Measurements from ENCODE around the gene ATXN7L1. TPM values are rescaled to one million over a fixed set of nuclear protein-coding genes. Genes with fewer than 3 reads are reported as not detected.

The ATXN7L1 gene
- polyA plus RNA-seq, 1 of the 3 experiments (the other 2 are of a cell fraction), result 6.0 TPM

- TF ChIP-seq NFIC (IDR thresholded peaks at IDR 0.05; ENCODE audit: borderline replicate concordance) (no peak), SIN3A (IDR thresholded peaks at IDR 0.05; ENCODE audit: borderline replicate concordance, low read depth, low read length) (peak; percentile 32; the same call in 1 of the 2 replicates), CTCF (IDR thresholded peaks at IDR 0.05) (peak; percentile 37), TCF12 (IDR thresholded peaks at IDR 0.05) (no peak; the same call in 1 of the 2 replicates)
Observed at GRCh38 chr7:105876091-105876963, at the start of gene ATXN7L1 (continued).

- Histone ChIP-seq H3K9me3 (no peaks in the 10 kb centered on the region; the same call in 1 of the 2 replicates), H3K27me3 (ENCODE audit: insufficient read depth) (no peaks in the 10 kb centered on the region), H3K9me2 (no peaks in the 10 kb centered on the region), H4K20me1 (ENCODE audit: insufficient read depth) (no peaks in the 10 kb centered on the region), H2AFZ (ENCODE audit: low read depth) (no peak overlapping the region), H3K36me3 (replicated peaks in 1 of 2; ENCODE audit: control insufficient read depth in 1 of 2, insufficient read depth in 2 of 2, low read length in 1 of 2) (peaks cover 0 to 9% of the 10 kb centered on the region in 2 experiments), H3K4me3 (ENCODE audit: low read depth in 2 of 2, low read length in 1 of 2) (no peak overlapping the region), H3F3A (replicated peaks; ENCODE audit: insufficient read depth) (no peaks in the 10 kb centered on the region), H3K27ac (ENCODE audit: low read depth in 2 of 2, low read length in 1 of 2) (no peak overlapping the region), H3K9ac (no peak overlapping the region), H3K4me2 (no peak overlapping the region), H3K79me2 (ENCODE audit: insufficient read depth) (no peaks in the 10 kb centered on the region), H3K4me1 (ENCODE audit: control insufficient read depth in 1 of 2, insufficient read depth in 2 of 2, low read depth in 1 of 2, low read length in 1 of 2) (peaks cover 0 to 10% of the 10 kb centered on the region in 2 experiments; a peak in 1 of 4 replicates)
- TF ChIP-seq POLR2AphosphoS5 (IDR thresholded peaks at IDR 0.05; ENCODE audit: low read depth, low read length) (no peak), ELF1 (IDR thresholded peaks at IDR 0.05) (no peak), GATA2 (CRISPR knock-in tag; IDR thresholded peaks at IDR 0.05) (no peak), SIN3A (IDR thresholded peaks at IDR 0.05; ENCODE audit: borderline replicate concordance, low read depth, low read length) (no peak), ZBTB33 (IDR thresholded peaks at IDR 0.05; ENCODE audit: borderline replicate concordance, low read depth) (no peak), RXRA (IDR thresholded peaks at IDR 0.05; ENCODE audit: borderline replicate concordance, low read depth) (no peak), SMC3 (IDR thresholded peaks at IDR 0.05; ENCODE audit: low read depth, low read length) (no peak), CTCF (IDR thresholded peaks at IDR 0.05) (no peak), RFX5 (IDR thresholded peaks at IDR 0.05; ENCODE audit: low read length) (no peak), YY1 (IDR thresholded peaks at IDR 0.05; ENCODE audit: low read depth) (no peak), RAD21 (IDR thresholded peaks at IDR 0.05; ENCODE audit: low read length) (no peak), USF2 (IDR thresholded peaks at IDR 0.05; ENCODE audit: borderline replicate concordance, low read depth, low read length) (no peak), CHD2 (IDR thresholded peaks at IDR 0.05; ENCODE audit: low read length, partially characterized antibody) (no peak)
- TF ChIP-seq, protein P1, sequence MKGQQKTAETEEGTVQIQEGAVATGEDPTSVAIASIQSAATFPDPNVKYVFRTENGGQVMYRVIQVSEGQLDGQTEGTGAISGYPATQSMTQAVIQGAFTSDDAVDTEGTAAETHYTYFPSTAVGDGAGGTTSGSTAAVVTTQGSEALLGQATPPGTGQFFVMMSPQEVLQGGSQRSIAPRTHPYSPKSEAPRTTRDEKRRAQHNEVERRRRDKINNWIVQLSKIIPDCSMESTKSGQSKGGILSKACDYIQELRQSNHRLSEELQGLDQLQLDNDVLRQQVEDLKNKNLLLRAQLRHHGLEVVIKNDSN (IDR thresholded peaks at IDR 0.05; ENCODE audit: borderline replicate concordance, low read depth), result no peak
- TF ChIP-seq, protein P2, sequence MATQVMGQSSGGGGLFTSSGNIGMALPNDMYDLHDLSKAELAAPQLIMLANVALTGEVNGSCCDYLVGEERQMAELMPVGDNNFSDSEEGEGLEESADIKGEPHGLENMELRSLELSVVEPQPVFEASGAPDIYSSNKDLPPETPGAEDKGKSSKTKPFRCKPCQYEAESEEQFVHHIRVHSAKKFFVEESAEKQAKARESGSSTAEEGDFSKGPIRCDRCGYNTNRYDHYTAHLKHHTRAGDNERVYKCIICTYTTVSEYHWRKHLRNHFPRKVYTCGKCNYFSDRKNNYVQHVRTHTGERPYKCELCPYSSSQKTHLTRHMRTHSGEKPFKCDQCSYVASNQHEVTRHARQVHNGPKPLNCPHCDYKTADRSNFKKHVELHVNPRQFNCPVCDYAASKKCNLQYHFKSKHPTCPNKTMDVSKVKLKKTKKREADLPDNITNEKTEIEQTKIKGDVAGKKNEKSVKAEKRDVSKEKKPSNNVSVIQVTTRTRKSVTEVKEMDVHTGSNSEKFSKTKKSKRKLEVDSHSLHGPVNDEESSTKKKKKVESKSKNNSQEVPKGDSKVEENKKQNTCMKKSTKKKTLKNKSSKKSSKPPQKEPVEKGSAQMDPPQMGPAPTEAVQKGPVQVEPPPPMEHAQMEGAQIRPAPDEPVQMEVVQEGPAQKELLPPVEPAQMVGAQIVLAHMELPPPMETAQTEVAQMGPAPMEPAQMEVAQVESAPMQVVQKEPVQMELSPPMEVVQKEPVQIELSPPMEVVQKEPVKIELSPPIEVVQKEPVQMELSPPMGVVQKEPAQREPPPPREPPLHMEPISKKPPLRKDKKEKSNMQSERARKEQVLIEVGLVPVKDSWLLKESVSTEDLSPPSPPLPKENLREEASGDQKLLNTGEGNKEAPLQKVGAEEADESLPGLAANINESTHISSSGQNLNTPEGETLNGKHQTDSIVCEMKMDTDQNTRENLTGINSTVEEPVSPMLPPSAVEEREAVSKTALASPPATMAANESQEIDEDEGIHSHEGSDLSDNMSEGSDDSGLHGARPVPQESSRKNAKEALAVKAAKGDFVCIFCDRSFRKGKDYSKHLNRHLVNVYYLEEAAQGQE (IDR thresholded peaks at IDR 0.05; ENCODE audit: low read depth, low read length), result no peak
- 73% methylated on average over 3 of the region's 3 CpGs for WGBS (ENCODE audit: low lambda C conversion rate)
- POLR2A ChIA-PET, result no interaction called here
- DNase-seq, result no peak
- CTCF ChIA-PET, result interaction anchor here (0.6 to 7.4 kb wide), 4 partner anchors 8 to 165 kb away, joined by 3 to 57 read pairs (median 7); no protein-coding TSS in a partner anchor
Observed at GRCh38 chr7:105926131-105926530, 49.7 kb upstream of the ATXN7L1 start.

Measured in SK-N-SH (cell line).